ENCODE measurements around the gene NXPH3. TPM values are rescaled to one million over a fixed set of nuclear protein-coding genes. Genes with fewer than 3 reads are reported as not detected.

The NXPH3 gene
- total and polyA plus RNA-seq, 2 experiments from 2014 or later: 2.1 to 9.0 TPM

- no peak overlapping the region for H3K4me3 ChIP-seq
- peaks cover 15% of the 10 kb centered on the region for H3K4me1 ChIP-seq (ENCODE audit: low read depth)
- no peaks in the 10 kb centered on the region for H3K27me3 ChIP-seq
- DNase-seq (ENCODE audit: low read depth in 1 of 2, low spot score in 1 of 2): peak in 1 of 2 donors; percentile 51
- H3K27ac ChIP-seq: peak overlapping the region; percentile 67
- no peak for TF ChIP-seq CTCF (IDR thresholded peaks at IDR 0.05; ENCODE audit: low read depth, low read length)
- H3K36me3 ChIP-seq: peaks cover 62% of the 10 kb centered on the region
- no peaks in the 10 kb centered on the region for H3K9me3 ChIP-seq (ENCODE audit: low read depth)
Measured at GRCh38 chr17:49603238-49603637, 27.6 kb downstream of the NXPH3 start.

- DNase-seq (ENCODE audit: low read depth in 1 of 2, low spot score in 1 of 2): peak in 1 of 2 donors; percentile 72
- no peaks in the 10 kb centered on the region for H3K27me3 ChIP-seq
- peaks cover 15% of the 10 kb centered on the region for H3K4me1 ChIP-seq (ENCODE audit: low read depth)
- H3K27ac ChIP-seq: no peak overlapping the region
- H3K36me3 ChIP-seq: peaks cover 65% of the 10 kb centered on the region
- H3K9me3 ChIP-seq (ENCODE audit: low read depth): no peaks in the 10 kb centered on the region
- H3K4me3 ChIP-seq: no peak overlapping the region
- TF ChIP-seq CTCF (IDR thresholded peaks at IDR 0.05; ENCODE audit: low read depth, low read length): peak; percentile 40
Measured at GRCh38 chr17:49603720-49604119, 28.0 kb downstream of the NXPH3 start.

- Histone ChIP-seq H3K9me3 (ENCODE audit: low read depth) (no peaks in the 10 kb centered on the region), H3K27ac (no peak overlapping the region), H3K36me3 (peaks cover 66% of the 10 kb centered on the region), H3K4me1 (ENCODE audit: low read depth) (peaks cover 12% of the 10 kb centered on the region), H3K27me3 (no peaks in the 10 kb centered on the region), H3K4me3 (no peak overlapping the region)
- TF ChIP-seq CTCF (IDR thresholded peaks at IDR 0.05; ENCODE audit: low read depth, low read length): no peak
- DNase-seq (ENCODE audit: low read depth in 1 of 2, low spot score in 1 of 2): no peak
Measured at GRCh38 chr17:49604314-49604869, 28.7 kb downstream of the NXPH3 start.

- H3K27ac ChIP-seq: no peak overlapping the region
- H3K4me3 ChIP-seq: no peak overlapping the region
- no peaks in the 10 kb centered on the region for H3K27me3 ChIP-seq
- no peaks in the 10 kb centered on the region for H3K4me1 ChIP-seq (ENCODE audit: low read depth)
- no peak for DNase-seq (ENCODE audit: low read depth in 1 of 2, low spot score in 1 of 2)
- no peak for TF ChIP-seq CTCF (IDR thresholded peaks at IDR 0.05; ENCODE audit: low read depth, low read length)
- H3K9me3 ChIP-seq (ENCODE audit: low read depth): no peaks in the 10 kb centered on the region
- H3K36me3 ChIP-seq: peaks cover 48% of the 10 kb centered on the region
Measured at GRCh38 chr17:49610883-49611584, 35.4 kb downstream of the NXPH3 start.

GRCh38 chr17:49612726-49613125 is 37.1 kb downstream of the NXPH3 start:
- DNase-seq (ENCODE audit: low read depth in 1 of 2, low spot score in 1 of 2): no peak
- TF ChIP-seq CTCF (IDR thresholded peaks at IDR 0.05; ENCODE audit: low read depth, low read length): no peak
- H3K27me3 ChIP-seq: no peaks in the 10 kb centered on the region
- no peak overlapping the region for H3K27ac ChIP-seq
- H3K36me3 ChIP-seq: peaks cover 38% of the 10 kb centered on the region
- no peaks in the 10 kb centered on the region for H3K4me1 ChIP-seq (ENCODE audit: low read depth)
- no peaks in the 10 kb centered on the region for H3K9me3 ChIP-seq (ENCODE audit: low read depth)
- H3K4me3 ChIP-seq: no peak overlapping the region
